CD4-positive, CD25-positive, alpha-beta regulatory T cell (primary cell): ENCODE data around the gene TMEM45A. TPM values are rescaled to one million over a fixed set of nuclear protein-coding genes. Genes with fewer than 3 reads are reported as not detected.
"Not testable (repeated sequence)": the region's sequence is repeated elsewhere in the genome, so short reads cannot be mapped to it uniquely, and the experiment has no call there.

Experiments
- ATAC-seq, 2 donors: fragments of 150-1000 bp; cut with Tn5 transposase; one replicate each; pipeline ENCODE4 v1.10.0; 2021; ENCODE audit warnings: low read depth in 2 of 2, moderate number of reproducible peaks in 2 of 2, moderate library complexity in 1 of 2
- DNase-seq, 3 donors: peaks; one replicate each; pipeline versions ENCODE4 v3.0.0 to v3.0.0-alpha.2; 2012 to 2022; ENCODE audit warnings: mixed read lengths in 1 of 3
- H3K27ac ChIP-seq: one replicate; pipeline ENCODE4 v1.7.0; 2013; ENCODE audit warnings: mild to moderate bottlenecking, low read length; ENCODE audit not compliant: insufficient read depth, poor library complexity, severe bottlenecking
- H3K27me3 ChIP-seq: one replicate; pipeline ENCODE4 v1.7.0; 2013; ENCODE audit warnings: low read length; ENCODE audit not compliant: control insufficient read depth, insufficient read depth
- H3K36me3 ChIP-seq: one replicate; pipeline ENCODE4 v1.7.0; 2013; ENCODE audit warnings: mild to moderate bottlenecking, low read length, moderate library complexity; ENCODE audit not compliant: control insufficient read depth, insufficient read depth
- H3K4me1 ChIP-seq: 2 replicates; pipeline ENCODE4 v1.7.0; 2013; ENCODE audit warnings: mild to moderate bottlenecking, low read length; ENCODE audit not compliant: insufficient read depth, control insufficient read depth, poor library complexity, severe bottlenecking
- H3K4me3 ChIP-seq: one replicate; pipeline ENCODE4 v1.7.0; 2013; ENCODE audit warnings: low read depth, mild to moderate bottlenecking, low read length, moderate library complexity
- H3K9me3 ChIP-seq, 2 experiments: 1 replicate in 1 of 2; 2 replicates in 1 of 2; pipeline ENCODE4 v1.7.0; 2013; ENCODE audit warnings: low read length in 2 of 2, mild to moderate bottlenecking in 1 of 2, moderate library complexity in 1 of 2; ENCODE audit not compliant: control insufficient read depth in 2 of 2
- H3K27ac Mint-ChIP-seq, 3 donors: one replicate each; pipeline ENCODE4 v1.8.0; 2020 to 2022; ENCODE audit warnings: mild to moderate bottlenecking in 3 of 3, mixed read lengths in 3 of 3, moderate library complexity in 2 of 3
- H3K27me3 Mint-ChIP-seq: one replicate; pipeline ENCODE4 v1.8.0; 2022; ENCODE audit warnings: mild to moderate bottlenecking, mixed read lengths
- H3K36me3 Mint-ChIP-seq: one replicate; pipeline ENCODE4 v1.8.0; 2020; ENCODE audit warnings: mixed read lengths
- H3K4me1 Mint-ChIP-seq, 4 donors: one replicate each; pipeline ENCODE4 v1.8.0; 2020 to 2022; ENCODE audit warnings: mixed read lengths in 4 of 4, mild to moderate bottlenecking in 1 of 4
- H3K4me3 Mint-ChIP-seq, 4 donors: one replicate each; pipeline ENCODE4 v1.8.0; 2020 to 2022; ENCODE audit warnings: mild to moderate bottlenecking in 4 of 4, mixed read lengths in 4 of 4, moderate library complexity in 3 of 4
- H3K9me3 Mint-ChIP-seq, 7 donors: one replicate each; pipeline ENCODE4 v1.8.0; 2020 to 2022; ENCODE audit warnings: mixed read lengths in 7 of 7, mild to moderate bottlenecking in 3 of 7, moderate library complexity in 2 of 7
- polyA plus RNA-seq, 4 donors: library from polyadenylated mRNA; unstranded; fragments of 300-500 nt; fragmentation: Illumina TruSeq; gene quantifications; one replicate each; pipeline ENCODE4 v1.2.3, GENCODE V29; 2021
- total RNA-seq: library from RNA; stranded (reverse); gene quantifications from one replicate; pipeline ENCODE4 v1.2.3, GENCODE V29; 2022

TMEM45A gene
- total and polyA plus RNA-seq, 5 donors from 2014 or later = 0.39 TPM; not detected in 4

GRCh38 chr3:100580147-100580546 lies 87.7 kb downstream of the TMEM45A start:
- Mint-ChIP-seq H3K36me3 (no peaks in the 10 kb centered on the region), H3K4me1 (no peaks in the 10 kb centered on the region), H3K9me3 (peaks cover 0 to 2% (median 0%) of the 10 kb centered on the region in 7 donors), H3K27ac (no peak overlapping the region), H3K4me3 (no peak overlapping the region), H3K27me3 (peaks cover 28% of the 10 kb centered on the region)
- H3K36me3 ChIP-seq = no peaks in the 10 kb centered on the region
- no peaks in the 10 kb centered on the region for H3K9me3 ChIP-seq
- DNase-seq (no peak), ATAC-seq (no peak)
- no peak overlapping the region for H3K4me3 ChIP-seq
- no peak overlapping the region for H3K27ac ChIP-seq
- H3K27me3 ChIP-seq = peaks cover 2% of the 10 kb centered on the region
- H3K4me1 ChIP-seq = no peaks in the 10 kb centered on the region

DNA sequence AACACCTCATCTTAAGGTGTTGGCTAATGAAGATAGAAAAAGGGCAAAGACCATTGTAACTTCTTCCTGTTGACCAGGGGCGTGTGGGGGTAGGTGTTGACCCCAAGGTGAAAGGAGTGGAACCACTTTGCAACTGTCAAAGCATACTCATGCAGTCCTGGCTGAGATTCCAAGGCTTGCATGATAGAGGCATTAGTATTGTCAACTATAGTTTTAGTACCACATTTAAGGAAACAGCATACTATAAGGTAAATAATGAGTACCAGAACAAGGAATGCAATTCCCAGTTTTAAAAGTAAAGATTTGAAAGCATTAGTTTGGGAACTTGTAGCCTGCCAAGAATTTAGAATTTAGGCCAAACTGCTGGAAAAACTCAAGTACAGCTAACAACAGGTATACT lies 89.2 kb downstream of the TMEM45A start:
- ATAC-seq (no peak), DNase-seq (no peak)
- Histone ChIP-seq H3K4me3 (no peak overlapping the region), H3K9me3 (no peaks in the 10 kb centered on the region), H3K27ac (no peak overlapping the region), H3K36me3 (no peaks in the 10 kb centered on the region), H3K4me1 (no peaks in the 10 kb centered on the region), H3K27me3 (peaks cover 2% of the 10 kb centered on the region)
- H3K27me3 Mint-ChIP-seq = peaks cover 28% of the 10 kb centered on the region
- no peak overlapping the region for H3K4me3 Mint-ChIP-seq
- H3K27ac Mint-ChIP-seq = no peak overlapping the region
- peaks cover 0 to 2% (median 0%) of the 10 kb centered on the region in 7 donors for H3K9me3 Mint-ChIP-seq
- no peaks in the 10 kb centered on the region for H3K36me3 Mint-ChIP-seq
- no peaks in the 10 kb centered on the region for H3K4me1 Mint-ChIP-seq

DNA sequence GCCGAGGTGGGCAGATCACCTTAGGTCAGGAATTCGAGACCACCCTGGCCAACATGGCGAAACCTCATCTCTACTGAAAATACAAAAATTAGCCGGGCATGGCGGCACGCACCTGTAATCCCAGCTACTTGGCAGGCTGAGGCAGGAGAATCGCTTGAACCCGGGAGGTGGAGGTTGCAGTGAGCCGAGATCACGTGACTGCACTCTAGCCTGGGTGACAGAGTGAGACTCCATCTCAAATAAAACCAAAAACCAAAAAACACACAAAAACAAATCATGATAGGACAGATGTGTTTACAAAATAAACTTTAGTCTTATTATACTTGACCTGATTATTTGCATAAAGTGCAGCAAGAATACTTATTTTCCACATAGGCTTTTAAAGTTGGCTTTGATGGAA lies 89.7 kb downstream of the TMEM45A start:
- H3K4me3 Mint-ChIP-seq, H3K4me3 ChIP-seq, DNase-seq, H3K27ac ChIP-seq, ATAC-seq, H3K36me3 ChIP-seq, H3K9me3 Mint-ChIP-seq, H3K27me3 ChIP-seq, H3K4me1 Mint-ChIP-seq, H3K27ac Mint-ChIP-seq, H3K9me3 ChIP-seq, H3K4me1 ChIP-seq, H3K36me3 Mint-ChIP-seq: not testable (repeated sequence)
- peaks cover 28% of the 10 kb centered on the region for H3K27me3 Mint-ChIP-seq

DNA sequence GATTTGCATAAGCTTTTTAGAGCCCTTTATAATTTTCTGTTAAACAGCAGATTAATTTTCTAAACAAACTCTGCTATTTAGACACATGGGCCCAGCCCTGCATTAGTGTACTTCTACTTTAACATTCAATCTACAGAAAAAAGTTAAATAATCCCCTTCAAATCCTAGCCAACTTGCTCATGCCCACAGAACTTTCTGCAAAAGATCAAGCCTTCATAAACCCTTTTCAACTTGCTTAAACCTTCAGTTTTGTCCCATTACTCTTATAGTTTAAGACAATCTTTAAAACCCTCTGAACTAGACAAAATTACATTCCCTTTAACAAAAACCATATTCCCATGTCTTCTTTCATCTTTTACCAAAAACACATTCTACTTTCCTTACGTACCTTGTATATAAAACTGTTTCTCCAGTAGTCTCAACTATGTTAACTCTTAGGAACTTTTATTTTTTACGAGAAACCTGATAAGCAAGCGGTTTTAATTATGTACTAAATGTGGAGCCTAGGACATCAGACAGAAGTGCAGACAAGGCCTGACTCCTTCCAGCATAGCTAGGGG lies 91.8 kb downstream of the TMEM45A start:
- Mint-ChIP-seq H3K9me3 (peaks cover 0 to 2% (median 0%) of the 10 kb centered on the region in 7 donors), H3K4me3 (no peak overlapping the region), H3K27me3 (peaks cover 24% of the 10 kb centered on the region), H3K27ac (no peak overlapping the region), H3K4me1 (no peaks in the 10 kb centered on the region), H3K36me3 (no peaks in the 10 kb centered on the region)
- H3K27me3 ChIP-seq = peaks cover 4% of the 10 kb centered on the region
- H3K4me3 ChIP-seq = no peak overlapping the region
- no peaks in the 10 kb centered on the region for H3K36me3 ChIP-seq
- ATAC-seq (no peak), DNase-seq (no peak)
- H3K4me1 ChIP-seq = no peaks in the 10 kb centered on the region
- no peaks in the 10 kb centered on the region for H3K9me3 ChIP-seq
- no peak overlapping the region for H3K27ac ChIP-seq

- no peak overlapping the region for H3K27ac Mint-ChIP-seq
- H3K27me3 Mint-ChIP-seq = peaks cover 11% of the 10 kb centered on the region
- H3K4me1 ChIP-seq = no peaks in the 10 kb centered on the region
- no peaks in the 10 kb centered on the region for H3K36me3 ChIP-seq
- peaks cover 0 to 3% (median 2%) of the 10 kb centered on the region in 4 donors for H3K4me1 Mint-ChIP-seq
- no peak overlapping the region for H3K4me3 ChIP-seq
- ATAC-seq (no peak), DNase-seq (no peak)
- H3K4me3 Mint-ChIP-seq = no peak overlapping the region
- H3K9me3 Mint-ChIP-seq = peaks cover 0 to 2% (median 0%) of the 10 kb centered on the region in 7 donors
- no peaks in the 10 kb centered on the region for H3K36me3 Mint-ChIP-seq
- no peak overlapping the region for H3K27ac ChIP-seq
- peaks cover 2% of the 10 kb centered on the region for H3K27me3 ChIP-seq
- no peaks in the 10 kb centered on the region for H3K9me3 ChIP-seq
Observed at GRCh38 chr3:100586832-100587231, 94.4 kb downstream of the TMEM45A start.

DNA sequence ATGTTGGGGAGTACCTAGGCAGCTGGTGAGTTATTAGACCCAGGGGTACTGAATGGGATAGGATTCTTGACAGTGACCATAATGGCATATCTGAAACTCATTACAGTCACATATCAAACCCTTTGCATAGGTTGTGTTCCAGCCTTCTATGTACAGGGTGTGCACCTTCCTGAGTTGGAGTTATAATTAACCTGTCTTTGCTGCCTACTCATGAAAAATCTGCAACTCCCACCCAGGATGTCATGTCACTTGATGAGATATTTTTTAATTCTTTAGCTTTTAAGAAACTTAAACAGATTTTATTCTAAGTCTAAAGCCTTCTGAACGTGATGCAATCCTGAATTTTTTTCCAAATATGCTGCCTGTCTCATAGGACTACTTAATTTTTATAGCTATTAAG lies 95.8 kb downstream of the TMEM45A start:
- Histone ChIP-seq H3K4me1 (no peaks in the 10 kb centered on the region), H3K9me3 (no peaks in the 10 kb centered on the region), H3K27me3 (peaks cover 2% of the 10 kb centered on the region), H3K36me3 (no peaks in the 10 kb centered on the region), H3K4me3 (no peak overlapping the region), H3K27ac (no peak overlapping the region)
- ATAC-seq (no peak), DNase-seq (no peak)
- H3K27ac Mint-ChIP-seq = no peak overlapping the region
- H3K36me3 Mint-ChIP-seq = no peaks in the 10 kb centered on the region
- H3K4me3 Mint-ChIP-seq = no peak overlapping the region
- peaks cover 0 to 3% (median 2%) of the 10 kb centered on the region in 4 donors for H3K4me1 Mint-ChIP-seq
- H3K27me3 Mint-ChIP-seq = peaks cover 4% of the 10 kb centered on the region
- H3K9me3 Mint-ChIP-seq = peaks cover 0 to 2% (median 0%) of the 10 kb centered on the region in 7 donors

- H3K4me1 Mint-ChIP-seq = peaks cover 0 to 3% (median 2%) of the 10 kb centered on the region in 4 donors
- peak; percentile 38 to 79 (median 67) for DNase-seq
- Histone ChIP-seq H3K9me3 (no peaks in the 10 kb centered on the region), H3K4me1 (no peaks in the 10 kb centered on the region), H3K27ac (no peak overlapping the region), H3K4me3 (peak overlapping the region; percentile 38), H3K27me3 (peaks cover 2% of the 10 kb centered on the region), H3K36me3 (no peaks in the 10 kb centered on the region)
- peaks cover 0 to 2% (median 0%) of the 10 kb centered on the region in 7 donors for H3K9me3 Mint-ChIP-seq
- H3K27ac Mint-ChIP-seq = no peak overlapping the region
- H3K36me3 Mint-ChIP-seq = no peaks in the 10 kb centered on the region
- H3K27me3 Mint-ChIP-seq = peaks cover 9% of the 10 kb centered on the region
- peak; percentile 79 to 91 for ATAC-seq
- H3K4me3 Mint-ChIP-seq = peak overlapping the region in 2 of 4 donors; percentile 25 to 36
Observed at GRCh38 chr3:100590114-100590839, 97.9 kb downstream of the TMEM45A start.

- H3K4me3 ChIP-seq = no peak overlapping the region
- H3K27me3 Mint-ChIP-seq = peaks cover 11% of the 10 kb centered on the region
- no peak overlapping the region for H3K4me3 Mint-ChIP-seq
- no peaks in the 10 kb centered on the region for H3K36me3 ChIP-seq
- no peak overlapping the region for H3K27ac Mint-ChIP-seq
- H3K27ac ChIP-seq = no peak overlapping the region
- H3K4me1 ChIP-seq = no peaks in the 10 kb centered on the region
- DNase-seq (no peak), ATAC-seq (no peak)
- no peaks in the 10 kb centered on the region for H3K9me3 ChIP-seq
- H3K27me3 ChIP-seq = peaks cover 2% of the 10 kb centered on the region
- H3K36me3 Mint-ChIP-seq = no peaks in the 10 kb centered on the region
- peaks cover 0 to 2% (median 0%) of the 10 kb centered on the region in 7 donors for H3K9me3 Mint-ChIP-seq
- H3K4me1 Mint-ChIP-seq = peaks cover 0 to 3% (median 2%) of the 10 kb centered on the region in 4 donors
Observed at GRCh38 chr3:100590840-100591147, 98.4 kb downstream of the TMEM45A start.
